HL-60/S4 treated with phorbol 12-myristate 13-acetate at 8.2 ng/mL for 4 days and 3 days (cell line): ENCODE results near the gene SIGLEC14.
"Not testable (repeated sequence)": the region's sequence is repeated elsewhere in the genome, so short reads cannot be mapped to it uniquely, and the experiment has no call there.

Experiments
- in situ Hi-C: fragments of 300-500 bp; cut with MboI; formaldehyde crosslinking; loops from 2 replicates; pipeline ENCODE4 v1.15.0; 2022; ENCODE audit warnings: low sequenced_read_pairs

The SIGLEC14 gene

DNA sequence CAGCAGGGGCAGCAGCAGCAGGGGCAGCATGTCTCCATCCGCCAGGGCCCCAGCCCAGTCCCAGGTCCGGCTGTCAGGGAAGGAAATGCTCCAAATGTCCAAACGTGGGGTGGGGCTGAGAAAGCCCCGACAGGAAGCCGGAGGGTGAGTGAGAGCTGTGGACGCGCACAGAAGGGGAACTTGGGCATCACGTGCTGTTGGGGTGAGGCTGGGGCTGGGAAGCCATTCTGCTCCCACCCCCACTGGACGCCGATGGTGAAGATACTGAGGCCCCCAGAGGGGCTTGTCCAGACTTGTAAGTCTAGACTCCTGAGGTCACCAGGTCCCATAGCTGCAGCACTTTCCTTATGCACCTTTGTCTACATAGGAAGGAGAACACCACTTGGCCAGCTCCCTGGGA is at the start of gene SIGLEC14:
SIGLEC14 (minus strand) TSS at position 96 of the 400 bp plus-strand sequence; CDS start at position 30, 66 bp downstream.
- in situ Hi-C loops: not testable (repeated sequence)

- in situ Hi-C loops: no loop called here
Measured at GRCh38 chr19:51695702-51696315, 49.2 kb upstream of the SIGLEC14 start.

- in situ Hi-C loops: no loop called here
Measured at GRCh38 chr19:51695088-51695487, 48.5 kb upstream of the SIGLEC14 start.

- in situ Hi-C loops: no loop called here
Measured at GRCh38 chr19:51694318-51695085, 47.9 kb upstream of the SIGLEC14 start.

- in situ Hi-C loops: no loop called here
Measured at GRCh38 chr19:51693819-51694218, 47.2 kb upstream of the SIGLEC14 start.

GRCh38 chr19:51693260-51693659 is 46.6 kb upstream of the SIGLEC14 start, which contains the start of gene SPACA6:
TSS of gene SPACA6 (plus strand) at chr19:51693330. CDS start at chr19:51693527, 197 bp downstream.
- in situ Hi-C loops: no loop called here

- in situ Hi-C loops: no loop called here
Measured at GRCh38 chr19:51692468-51692867, 45.8 kb upstream of the SIGLEC14 start.

DNA sequence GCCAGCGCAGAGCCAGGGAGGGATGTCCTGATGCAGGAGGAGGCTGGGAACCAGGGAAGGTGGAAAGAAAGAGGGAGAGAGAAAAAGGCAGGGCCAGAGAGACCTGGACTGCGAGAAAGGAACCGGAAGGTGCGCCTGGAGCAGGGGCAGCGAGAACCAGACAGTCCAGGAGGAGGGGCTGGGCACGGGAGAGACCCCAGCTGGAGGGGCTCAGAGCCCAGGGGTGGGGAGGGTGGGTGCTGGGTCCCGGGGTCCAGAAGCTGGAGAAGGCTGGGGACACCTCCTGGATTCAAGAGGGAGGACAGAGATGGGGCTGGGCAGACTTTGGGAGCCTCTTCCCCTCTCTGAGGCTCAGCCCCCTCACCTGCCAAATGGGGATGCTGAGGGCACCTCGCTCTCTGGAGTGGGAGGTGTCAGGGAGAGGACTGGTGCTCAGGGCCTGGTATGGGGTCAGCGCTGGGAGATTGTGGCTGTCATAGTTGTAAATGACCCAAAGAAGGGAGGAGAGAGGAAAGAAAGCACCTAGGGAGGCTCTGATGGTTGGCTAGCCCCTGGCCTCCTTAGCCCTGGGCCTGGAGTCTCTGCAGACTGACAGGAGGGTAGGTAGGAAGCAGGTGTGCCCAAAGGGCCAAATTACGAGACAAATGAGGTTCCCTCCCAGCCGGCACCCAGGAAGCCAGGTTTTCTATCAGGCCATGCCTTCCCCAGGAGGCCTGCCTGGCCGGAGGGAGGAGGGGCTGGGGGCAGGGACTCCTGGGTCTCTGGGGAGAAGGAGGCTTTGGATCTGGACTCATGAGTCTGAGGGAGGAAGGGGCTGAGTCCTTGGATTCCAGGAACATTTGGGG is 45.2 kb upstream of the SIGLEC14 start:
- in situ Hi-C loops: no loop called here

- in situ Hi-C loops: no loop called here
Measured at GRCh38 chr19:51691074-51691583, 44.5 kb upstream of the SIGLEC14 start.

GRCh38 chr19:51690454-51691073 is 43.9 kb upstream of the SIGLEC14 start:
- in situ Hi-C loops: no loop called here

DNA sequence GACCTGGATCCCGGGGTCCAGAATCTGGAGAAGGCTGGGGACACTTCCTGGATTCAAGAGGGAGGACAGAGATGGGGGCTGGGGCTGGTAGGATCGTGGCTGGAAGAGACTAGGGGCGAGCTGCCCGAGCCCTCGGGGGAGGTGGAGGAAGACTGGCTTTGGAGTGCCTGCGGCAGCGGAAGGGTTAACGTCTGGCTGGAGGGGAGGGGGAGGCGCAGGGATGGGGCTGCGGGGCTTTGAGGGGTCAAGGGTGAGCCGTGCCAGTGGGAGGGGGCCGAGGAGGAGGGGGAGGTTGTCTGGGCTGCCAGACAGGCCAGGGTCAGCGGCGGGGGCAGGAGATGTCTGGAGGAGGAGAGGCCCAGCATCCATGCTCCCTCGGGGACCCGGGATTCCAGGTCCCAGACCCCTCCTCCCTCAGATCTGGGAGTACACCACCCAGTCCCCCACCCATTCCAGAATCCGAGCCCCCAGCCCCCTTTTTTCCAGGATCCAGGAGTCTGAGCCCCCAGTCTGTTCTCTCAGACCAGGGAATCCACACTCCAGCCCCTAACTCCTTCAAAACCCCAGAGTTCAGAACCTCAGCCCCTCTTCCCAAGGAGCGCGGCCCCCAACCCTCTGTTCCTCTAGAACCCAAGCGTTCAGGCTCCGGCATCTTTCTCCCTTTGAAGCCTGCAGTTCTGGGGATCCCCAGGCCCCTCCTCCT is 43.3 kb upstream of the SIGLEC14 start:
- in situ Hi-C loops: no loop called here

- in situ Hi-C loops: no loop called here
Measured at GRCh38 chr19:51688671-51689571, 42.3 kb upstream of the SIGLEC14 start.

- in situ Hi-C loops: no loop called here
Measured at GRCh38 chr19:51687791-51688670, 41.4 kb upstream of the SIGLEC14 start.

GRCh38 chr19:51686171-51686570 is 39.5 kb upstream of the SIGLEC14 start:
- in situ Hi-C loops: no loop called here

- in situ Hi-C loops: no loop called here
Measured at GRCh38 chr19:51681286-51681941, 34.8 kb upstream of the SIGLEC14 start.

DNA sequence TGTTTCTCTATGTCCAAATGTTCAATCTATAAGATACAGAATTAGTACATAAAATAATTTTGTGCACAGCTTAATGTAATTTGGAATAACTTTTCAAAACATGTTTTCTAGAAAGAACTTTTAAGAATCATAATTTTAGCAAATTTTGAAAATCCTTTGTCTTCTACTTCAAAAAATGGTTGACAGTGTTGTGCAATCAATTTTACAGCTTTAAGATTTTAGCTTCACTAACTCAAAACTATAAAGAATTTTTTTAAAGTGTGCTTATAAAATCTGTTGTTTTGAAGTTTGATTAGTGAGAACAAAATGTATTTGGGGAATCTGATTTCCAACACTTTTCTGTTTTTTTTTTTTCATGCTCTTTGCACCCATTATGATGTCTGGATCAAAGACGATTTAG is 33.8 kb upstream of the SIGLEC14 start:
- in situ Hi-C loops: no loop called here

- in situ Hi-C loops: no loop called here
Measured at GRCh38 chr19:51676566-51677083, 30.0 kb upstream of the SIGLEC14 start.
